ENCODE data around the gene CCNDBP1. TPM values are rescaled to one million over a fixed set of nuclear protein-coding genes. Genes with fewer than 3 reads are reported as not detected.

The CCNDBP1 gene
- total RNA-seq, 1 experiment from 2014 or later, result 20.4 TPM

- Mint-ChIP-seq H3K4me3 (no peak overlapping the region), H3K36me3 (no peaks in the 10 kb centered on the region), H3K27ac (no peak overlapping the region), H3K27me3 (ENCODE audit: low read depth) (peaks cover 3% of the 10 kb centered on the region), H3K4me1 (no peaks in the 10 kb centered on the region), H3K9me3 (no peaks in the 10 kb centered on the region)
- TF ChIP-seq NFE2L1 (CRISPR knock-in tag; IDR thresholded peaks at IDR 0.05) (no peak), HMGXB4 (CRISPR knock-in tag; IDR thresholded peaks at IDR 0.05) (no peak), JAZF1 (CRISPR knock-in tag; IDR thresholded peaks at IDR 0.05) (no peak), IRF2 (CRISPR knock-in tag; IDR thresholded peaks at IDR 0.05; ENCODE audit: borderline replicate concordance, low read depth) (no peak), MXD4 (CRISPR knock-in tag; IDR thresholded peaks at IDR 0.05; ENCODE audit: borderline replicate concordance) (no peak), MLX (CRISPR knock-in tag; IDR thresholded peaks at IDR 0.05) (no peak), ATF3 (CRISPR knock-in tag; conservative IDR thresholded peaks at IDR 0.05) (no peak), ZBTB43 (CRISPR knock-in tag; IDR thresholded peaks at IDR 0.05) (no peak), ZNF512 (CRISPR knock-in tag; IDR thresholded peaks at IDR 0.05; ENCODE audit: borderline replicate concordance) (no peak), FOXK1 (CRISPR knock-in tag; IDR thresholded peaks at IDR 0.05) (no peak)
- DNase-seq (ENCODE audit: low spot score) (no peak), ATAC-seq (no peak)
- ChIA-PET POLR2A (no interaction called here), CTCF (interaction anchor here (0.9 to 1.9 kb wide), 3 partner anchors 15 to 46 kb away, joined by 4 to 11 read pairs (median 4); no protein-coding TSS in a partner anchor)
Observed at GRCh38 chr15:43239732-43240491, 54.7 kb downstream of the CCNDBP1 start.

- DNase-seq (ENCODE audit: low spot score) (no peak), ATAC-seq (no peak)
- Mint-ChIP-seq H3K9me3 (no peaks in the 10 kb centered on the region), H3K4me1 (no peaks in the 10 kb centered on the region), H3K27ac (no peak overlapping the region), H3K27me3 (ENCODE audit: low read depth) (peaks cover 3% of the 10 kb centered on the region), H3K4me3 (no peak overlapping the region), H3K36me3 (no peaks in the 10 kb centered on the region)
- CTCF ChIA-PET, result interaction anchor here (1.3 to 2.8 kb wide), 5 partner anchors 15 to 44 kb away, joined by 4 to 15 read pairs (median 8); partner anchors contain the start of gene TGM5
- POLR2A ChIA-PET, result no interaction called here
- no peak for TF ChIP-seq CDX4 (CRISPR knock-in tag; IDR thresholded peaks at IDR 0.05; ENCODE audit: borderline replicate concordance)
- no peak for TF ChIP-seq ZSCAN18 (CRISPR knock-in tag; IDR thresholded peaks at IDR 0.05)
- TF ChIP-seq SMAD4 (CRISPR knock-in tag; IDR thresholded peaks at IDR 0.05), result no peak
- no peak for TF ChIP-seq PREB (CRISPR knock-in tag; IDR thresholded peaks at IDR 0.05; ENCODE audit: borderline replicate concordance)
- no peak for TF ChIP-seq ZNF532 (CRISPR knock-in tag; IDR thresholded peaks at IDR 0.05; ENCODE audit: borderline replicate concordance)
- TF ChIP-seq NR1H2 (CRISPR knock-in tag; IDR thresholded peaks at IDR 0.05), result no peak
- no peak for TF ChIP-seq NFATC4 (CRISPR knock-in tag; IDR thresholded peaks at IDR 0.05)
- no peak for TF ChIP-seq NFE2L1 (CRISPR knock-in tag; IDR thresholded peaks at IDR 0.05)
Observed at GRCh38 chr15:43241100-43241499, 55.9 kb downstream of the CCNDBP1 start.

Data from WTC11 (cell line).